CD8-positive, alpha-beta memory T cell (primary cell): Measurements from ENCODE around the gene ATP11A. TPM values are rescaled to one million over a fixed set of nuclear protein-coding genes. Genes with fewer than 3 reads are reported as not detected.

Experiments used
- CTCF ChIA-PET: fragments of 350-600 bp; sonication (Branson Sonifier 250); formaldehyde crosslinking; loops from one replicate; lab custom pipeline; 2021; ENCODE audit warnings: antibody characterized with exemption; lab: Charles Lee
- POLR2A ChIA-PET: fragments of 350-600 bp; sonication (Branson Sonifier 250); formaldehyde crosslinking; loops from one replicate; lab custom pipeline; 2021; ENCODE audit warnings: antibody characterized with exemption; lab: Charles Lee
- DNase-seq, 5 donors: peaks; one replicate each; pipeline versions ENCODE4 v3.0.0 to v3.0.0-alpha.2; 2020 to 2022; ENCODE audit warnings: mixed read lengths in 1 of 5
- H3K27ac ChIP-seq: one replicate; pipeline ENCODE4 v1.7.0; 2013; ENCODE audit warnings: low read depth, mild to moderate bottlenecking, low read length, moderate library complexity
- H3K27me3 ChIP-seq: 2 replicates; pipeline ENCODE4 v1.7.0; 2013; ENCODE audit warnings: low read length, mild to moderate bottlenecking; ENCODE audit not compliant: insufficient read depth, poor library complexity, severe bottlenecking
- H3K36me3 ChIP-seq: 2 replicates; pipeline ENCODE4 v1.7.0; 2013; ENCODE audit warnings: mild to moderate bottlenecking, low read length, moderate library complexity; ENCODE audit not compliant: insufficient read depth
- H3K4me1 ChIP-seq: 2 replicates; pipeline ENCODE4 v1.7.0; 2013; ENCODE audit warnings: mild to moderate bottlenecking, low read length, moderate library complexity; ENCODE audit not compliant: insufficient read depth
- H3K4me3 ChIP-seq: 2 replicates; pipeline ENCODE4 v1.7.0; 2013; ENCODE audit warnings: mild to moderate bottlenecking, low read length
- H3K9me3 ChIP-seq: 2 replicates; pipeline ENCODE4 v1.7.0; 2013; ENCODE audit warnings: mild to moderate bottlenecking, low read length
- H3K27ac Mint-ChIP-seq, 8 donors: one replicate each; pipeline ENCODE4 v1.8.0; 2020 to 2021; ENCODE audit warnings: mixed read lengths in 8 of 8, mild to moderate bottlenecking in 6 of 8, inconsistent platforms in 3 of 8, moderate library complexity in 3 of 8
- H3K27me3 Mint-ChIP-seq, 2 donors: one replicate each; pipeline ENCODE4 v1.8.0; 2020 to 2021; ENCODE audit warnings: mixed read lengths in 2 of 2, mild to moderate bottlenecking in 1 of 2, moderate library complexity in 1 of 2
- H3K36me3 Mint-ChIP-seq, 3 donors: one replicate each; pipeline ENCODE4 v1.8.0; 2020 to 2021; ENCODE audit warnings: mixed read lengths in 3 of 3, inconsistent platforms in 1 of 3, mild to moderate bottlenecking in 1 of 3
- H3K4me1 Mint-ChIP-seq, 3 donors: one replicate each; pipeline ENCODE4 v1.8.0; 2020 to 2021; ENCODE audit warnings: mixed read lengths in 3 of 3, inconsistent platforms in 1 of 3, mild to moderate bottlenecking in 1 of 3
- H3K4me3 Mint-ChIP-seq, 7 donors: one replicate each; pipeline ENCODE4 v1.8.0; 2020 to 2021; ENCODE audit warnings: mixed read lengths in 7 of 7, mild to moderate bottlenecking in 6 of 7, moderate library complexity in 4 of 7, inconsistent platforms in 2 of 7
- H3K9me3 Mint-ChIP-seq, 5 donors: one replicate each; pipeline ENCODE4 v1.8.0; 2020 to 2022; ENCODE audit warnings: mixed read lengths in 5 of 5, mild to moderate bottlenecking in 3 of 5, moderate library complexity in 2 of 5, inconsistent platforms in 1 of 5
- polyA plus RNA-seq: library from polyadenylated mRNA; unstranded; fragments of 300-500 nt; fragmentation: Illumina TruSeq; gene quantifications from one replicate; pipeline ENCODE4 v1.2.3, GENCODE V29; 2021
- total RNA-seq, 2 experiments: library from RNA; stranded (reverse); gene quantifications; one replicate each; pipeline ENCODE4 v1.2.3, GENCODE V29; 2021

The ATP11A gene
- total and polyA plus RNA-seq, 3 experiments from 2014 or later = 4.5 to 34.6 (median 34.0) TPM

GRCh38 chr13:112690283-112690929, 568 bp downstream of the ATP11A start:
- Histone ChIP-seq H3K4me1 (peaks cover 45% of the 10 kb centered on the region), H3K4me3 (peak overlapping the region; percentile 68), H3K27me3 (no peaks in the 10 kb centered on the region), H3K9me3 (no peaks in the 10 kb centered on the region), H3K36me3 (no peaks in the 10 kb centered on the region), H3K27ac (peak overlapping the region; percentile 49)
- H3K9me3 Mint-ChIP-seq = no peaks in the 10 kb centered on the region
- H3K27me3 Mint-ChIP-seq = no peaks in the 10 kb centered on the region
- peaks cover 0 to 9% (median 0%) of the 10 kb centered on the region in 3 donors for H3K36me3 Mint-ChIP-seq
- H3K27ac Mint-ChIP-seq = peak overlapping the region in 6 of 8 donors; percentile 30 to 91 (median 68)
- ChIA-PET POLR2A (no interaction called here), CTCF (no interaction called here)
- peaks cover 42 to 63% (median 60%) of the 10 kb centered on the region in 3 donors for H3K4me1 Mint-ChIP-seq
- H3K4me3 Mint-ChIP-seq = peak overlapping the region; percentile 83 to 95 (median 88)
- DNase-seq = peak in 2 of 5 donors; percentile 6 to 28

GRCh38 chr13:112692104-112692503, 2.3 kb downstream of the ATP11A start:
- Mint-ChIP-seq H3K27ac (peak overlapping the region in 1 of 8 donors; percentile 79), H3K9me3 (no peaks in the 10 kb centered on the region), H3K27me3 (no peaks in the 10 kb centered on the region), H3K36me3 (peaks cover 0 to 10% (median 0%) of the 10 kb centered on the region in 3 donors), H3K4me3 (peak overlapping the region; percentile 83 to 95 (median 88)), H3K4me1 (peaks cover 42 to 66% (median 60%) of the 10 kb centered on the region in 3 donors)
- Histone ChIP-seq H3K4me1 (peaks cover 45% of the 10 kb centered on the region), H3K36me3 (no peaks in the 10 kb centered on the region), H3K27ac (no peak overlapping the region), H3K9me3 (no peaks in the 10 kb centered on the region), H3K27me3 (no peaks in the 10 kb centered on the region), H3K4me3 (peak overlapping the region; percentile 68)
- POLR2A ChIA-PET = no interaction called here
- DNase-seq = no peak
- CTCF ChIA-PET = no interaction called here

DNA sequence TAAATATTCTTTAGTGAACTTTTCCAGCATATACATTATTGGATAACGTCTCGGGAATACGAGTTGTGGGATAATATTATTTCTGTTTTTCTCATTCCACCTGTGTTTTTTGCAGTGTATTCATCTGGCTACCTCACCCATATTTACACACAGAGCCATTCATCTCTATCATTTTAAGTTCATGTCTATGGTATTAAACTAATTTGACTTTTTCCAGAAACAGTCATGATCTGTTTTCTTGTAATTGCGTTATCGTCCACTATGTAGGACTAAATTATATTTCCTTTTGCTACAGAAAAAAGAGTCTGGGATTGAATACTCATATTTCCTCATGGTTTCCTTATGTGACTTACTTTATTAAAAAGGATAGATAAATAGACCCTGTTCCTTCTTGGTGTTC, 2.7 kb downstream of the ATP11A start:
- H3K27me3 Mint-ChIP-seq = no peaks in the 10 kb centered on the region
- Histone ChIP-seq H3K9me3 (no peaks in the 10 kb centered on the region), H3K4me3 (no peak overlapping the region), H3K36me3 (no peaks in the 10 kb centered on the region), H3K27ac (no peak overlapping the region), H3K27me3 (no peaks in the 10 kb centered on the region), H3K4me1 (peaks cover 45% of the 10 kb centered on the region)
- peak overlapping the region in 1 of 8 donors; percentile 79 for H3K27ac Mint-ChIP-seq
- no peaks in the 10 kb centered on the region for H3K9me3 Mint-ChIP-seq
- peaks cover 41 to 64% (median 60%) of the 10 kb centered on the region in 3 donors for H3K4me1 Mint-ChIP-seq
- no peak for DNase-seq
- ChIA-PET CTCF (no interaction called here), POLR2A (no interaction called here)
- H3K4me3 Mint-ChIP-seq = peak overlapping the region in 3 of 7 donors; percentile 10 to 95 (median 87)
- H3K36me3 Mint-ChIP-seq = peaks cover 0 to 10% (median 0%) of the 10 kb centered on the region in 3 donors

DNA sequence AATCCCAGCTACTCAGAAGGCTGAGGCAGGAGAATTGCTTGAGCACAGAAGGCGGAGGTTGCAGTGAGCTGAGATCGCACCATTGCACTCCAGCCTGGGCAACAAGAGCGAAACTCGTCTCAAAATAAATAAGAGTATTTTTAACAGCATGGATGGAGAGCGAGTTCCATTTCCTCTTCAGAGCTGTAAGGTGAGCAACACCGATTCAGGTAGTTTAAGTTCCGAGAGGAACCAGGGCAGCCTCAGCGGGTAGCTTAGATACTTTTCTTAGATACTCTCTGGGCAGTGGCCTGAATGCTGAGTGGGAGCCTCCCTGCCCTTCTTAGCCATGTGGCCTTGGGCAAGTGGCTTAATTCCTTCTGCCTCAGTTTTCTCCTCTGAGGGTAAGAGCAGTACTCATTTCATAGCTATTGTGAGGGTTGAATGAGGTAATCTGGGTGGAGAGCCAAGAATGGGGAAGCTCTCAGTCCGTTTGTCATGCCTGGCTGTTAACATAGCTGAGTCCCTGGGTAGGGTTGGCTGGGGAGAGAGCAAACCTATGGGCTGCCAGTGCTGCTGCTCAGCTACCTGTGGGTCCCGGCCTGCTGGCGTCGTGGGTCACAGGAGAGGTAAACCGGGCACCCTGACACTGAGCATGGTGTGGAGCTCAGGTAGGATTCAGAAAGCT, 4.1 kb downstream of the ATP11A start:
- no peaks in the 10 kb centered on the region for H3K36me3 ChIP-seq
- Mint-ChIP-seq H3K27ac (peak overlapping the region in 3 of 8 donors; percentile 9 to 14 (median 9)), H3K9me3 (no peaks in the 10 kb centered on the region), H3K36me3 (peaks cover 0 to 11% (median 4%) of the 10 kb centered on the region in 3 donors), H3K27me3 (no peaks in the 10 kb centered on the region), H3K4me3 (peak overlapping the region in 1 of 7 donors; percentile 52), H3K4me1 (peaks cover 31 to 55% (median 52%) of the 10 kb centered on the region in 3 donors)
- ChIA-PET CTCF (no interaction called here), POLR2A (no interaction called here)
- no peaks in the 10 kb centered on the region for H3K27me3 ChIP-seq
- H3K4me3 ChIP-seq = no peak overlapping the region
- no peaks in the 10 kb centered on the region for H3K9me3 ChIP-seq
- no peak for DNase-seq
- peaks cover 36% of the 10 kb centered on the region for H3K4me1 ChIP-seq
- no peak overlapping the region for H3K27ac ChIP-seq

DNA sequence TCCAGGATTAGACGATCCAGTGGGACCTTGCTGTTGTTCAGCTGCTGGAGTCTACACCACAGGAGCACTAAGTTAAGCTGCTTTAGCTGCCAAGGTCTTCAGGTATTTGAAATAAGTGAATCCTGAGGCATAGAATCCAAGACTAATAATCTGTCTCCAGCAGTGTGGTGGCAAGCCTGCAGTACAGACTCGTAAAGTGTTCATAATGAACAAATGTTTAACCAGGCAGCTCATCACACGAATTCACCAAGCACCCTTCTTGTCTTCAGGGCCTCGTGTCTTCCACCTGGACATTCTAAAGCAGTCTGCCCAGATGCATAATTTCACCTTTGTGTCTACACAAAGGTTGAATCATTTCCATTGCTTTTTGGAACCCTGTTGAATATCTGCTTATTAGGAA, 5.3 kb downstream of the ATP11A start:
- Mint-ChIP-seq H3K36me3 (peaks cover 0 to 7% (median 5%) of the 10 kb centered on the region in 3 donors), H3K27ac (no peak overlapping the region), H3K9me3 (no peaks in the 10 kb centered on the region), H3K27me3 (no peaks in the 10 kb centered on the region), H3K4me1 (peaks cover 29 to 59% (median 50%) of the 10 kb centered on the region in 3 donors), H3K4me3 (no peak overlapping the region)
- Histone ChIP-seq H3K4me3 (no peak overlapping the region), H3K9me3 (no peaks in the 10 kb centered on the region), H3K27me3 (no peaks in the 10 kb centered on the region), H3K4me1 (peaks cover 33% of the 10 kb centered on the region), H3K27ac (no peak overlapping the region), H3K36me3 (no peaks in the 10 kb centered on the region)
- ChIA-PET POLR2A (no interaction called here), CTCF (no interaction called here)
- no peak for DNase-seq

DNA sequence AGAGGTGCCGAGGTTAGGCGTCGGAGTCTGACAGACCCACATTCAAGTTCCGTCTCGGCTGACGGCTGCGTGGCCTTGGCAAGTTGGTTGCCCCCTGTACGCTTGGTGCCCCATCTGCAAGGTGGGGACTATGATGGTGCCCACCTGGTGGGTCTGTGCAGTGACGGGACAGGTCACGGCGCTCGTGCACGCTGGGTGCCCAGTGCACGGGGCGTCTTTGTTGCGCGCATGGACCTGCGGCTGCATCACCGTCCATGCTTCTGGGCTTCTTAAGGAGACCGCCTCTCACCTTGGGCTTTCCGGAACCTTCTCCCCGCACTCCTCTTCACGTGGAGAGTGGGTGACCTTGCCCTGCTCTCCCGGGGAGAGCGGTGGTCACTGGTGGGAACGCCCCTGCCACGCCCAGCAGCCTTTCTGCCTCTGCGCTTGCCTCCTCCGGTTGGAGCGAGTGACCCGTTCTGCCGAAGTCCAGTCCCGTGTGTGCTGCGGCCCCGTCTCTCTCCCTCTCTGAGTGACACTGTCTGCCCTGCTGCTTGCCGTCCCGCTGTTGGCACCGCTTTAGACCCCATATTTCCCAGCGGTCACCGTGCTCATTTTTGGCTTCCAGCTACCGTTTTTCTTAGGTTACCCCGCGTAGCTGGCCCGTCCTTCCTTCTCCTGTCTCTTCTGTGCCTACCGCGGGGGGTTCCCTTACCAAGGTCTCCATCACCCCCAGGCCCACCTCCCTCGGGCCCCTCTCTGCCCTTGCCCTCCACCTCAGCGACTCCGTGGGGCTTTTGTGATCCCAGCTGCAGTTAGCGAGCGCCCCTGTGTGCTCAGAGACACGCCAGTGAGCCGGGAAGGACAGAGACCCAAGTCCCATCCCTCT, 6.4 kb downstream of the ATP11A start:
- H3K36me3 Mint-ChIP-seq = peaks cover 0 to 6% (median 5%) of the 10 kb centered on the region in 3 donors
- Histone ChIP-seq H3K9me3 (no peaks in the 10 kb centered on the region), H3K27me3 (no peaks in the 10 kb centered on the region), H3K4me1 (peaks cover 29% of the 10 kb centered on the region), H3K4me3 (no peak overlapping the region), H3K36me3 (no peaks in the 10 kb centered on the region), H3K27ac (no peak overlapping the region)
- no peak overlapping the region for H3K4me3 Mint-ChIP-seq
- H3K27ac Mint-ChIP-seq = no peak overlapping the region
- ChIA-PET CTCF (no interaction called here), POLR2A (no interaction called here)
- peaks cover 25 to 53% (median 44%) of the 10 kb centered on the region in 3 donors for H3K4me1 Mint-ChIP-seq
- H3K27me3 Mint-ChIP-seq = no peaks in the 10 kb centered on the region
- H3K9me3 Mint-ChIP-seq = no peaks in the 10 kb centered on the region
- no peak for DNase-seq

- H3K27ac Mint-ChIP-seq = no peak overlapping the region
Measured at GRCh38 chr13:112696869-112697465, 7.1 kb downstream of the ATP11A start.

More at GRCh38 chr13:112696869-112697465, 7.1 kb downstream of the ATP11A start:
- no peaks in the 10 kb centered on the region for H3K9me3 Mint-ChIP-seq
- H3K27ac ChIP-seq = no peak overlapping the region
- H3K4me3 ChIP-seq = no peak overlapping the region
- no peaks in the 10 kb centered on the region for H3K27me3 ChIP-seq
- H3K36me3 Mint-ChIP-seq = peaks cover 0 to 6% (median 5%) of the 10 kb centered on the region in 3 donors
- no peak for DNase-seq
- peaks cover 22% of the 10 kb centered on the region for H3K4me1 ChIP-seq
- H3K27me3 Mint-ChIP-seq = no peaks in the 10 kb centered on the region
- ChIA-PET POLR2A (no interaction called here), CTCF (no interaction called here)
- H3K4me3 Mint-ChIP-seq = no peak overlapping the region
- no peaks in the 10 kb centered on the region for H3K9me3 ChIP-seq
- H3K36me3 ChIP-seq = no peaks in the 10 kb centered on the region
- peaks cover 17 to 45% (median 36%) of the 10 kb centered on the region in 3 donors for H3K4me1 Mint-ChIP-seq
